Skin epidermis (tissue), 12 donors: ENCODE data around the gene FYN.
"Not testable (repeated sequence)": the region's sequence is repeated elsewhere in the genome, so short reads cannot be mapped to it uniquely, and the experiment has no call there.

Experiments
- H3K27ac ChIP-seq, 21 experiments: fragments of 200-600 bp; sonication (generic) in 11 of 21; one replicate each; pipeline ENCODE4 v1.5.0; 2020; ENCODE audit warnings: mild to moderate bottlenecking in 3 of 21, inconsistent platforms in 2 of 21, moderate library complexity in 2 of 21
- H3K4me3 ChIP-seq, 7 experiments: fragments of 200-600 bp; sonication (generic) in 2 of 7; one replicate each; pipeline ENCODE4 v1.5.0; 2020; ENCODE audit warnings: inconsistent platforms in 2 of 7, mild to moderate bottlenecking in 2 of 7, moderate library complexity in 1 of 7

Gene FYN

GRCh38 chr6:111873178-111874024, at the start of gene FYN:
Gene FYN, minus strand, starts transcription at chr6:111873452. Its CDS starts 153,401 bp downstream, at chr6:111720051.
- H3K27ac ChIP-seq = peak within 1 kb of the TSS; percentile 65 to 91 (median 84)

GRCh38 chr6:111922454-111923297, 49.4 kb upstream of the FYN start:
- H3K4me3 ChIP-seq = no peak overlapping the region
- H3K27ac ChIP-seq = no peak overlapping the region

More at GRCh38 chr6:111873178-111874024, at the start of gene FYN:
- peak within 1 kb of the TSS; percentile 55 to 87 (median 74) for H3K4me3 ChIP-seq

- H3K27ac ChIP-seq = no peak overlapping the region
Observed at GRCh38 chr6:111921103-111921502, 47.9 kb upstream of the FYN start.

GRCh38 chr6:111920578-111920977, 47.3 kb upstream of the FYN start:
- Histone ChIP-seq H3K27ac (no peak overlapping the region), H3K4me3 (no peak overlapping the region)

More at GRCh38 chr6:111921103-111921502, 47.9 kb upstream of the FYN start:
- H3K4me3 ChIP-seq = no peak overlapping the region

- Histone ChIP-seq H3K4me3 (no peak overlapping the region), H3K27ac (peak overlapping the region in 1 of 21 experiments; percentile 31)
Observed at GRCh38 chr6:111918825-111919224, 45.6 kb upstream of the FYN start.

GRCh38 chr6:111916747-111917146, 43.5 kb upstream of the FYN start:
- no peak overlapping the region for H3K27ac ChIP-seq
- H3K4me3 ChIP-seq = no peak overlapping the region

- no peak overlapping the region for H3K4me3 ChIP-seq
- no peak overlapping the region for H3K27ac ChIP-seq
Observed at GRCh38 chr6:111914617-111915016, 41.4 kb upstream of the FYN start.

GRCh38 chr6:111912904-111913303, 39.7 kb upstream of the FYN start:
- H3K27ac ChIP-seq = no peak overlapping the region
- H3K4me3 ChIP-seq = no peak overlapping the region

- Histone ChIP-seq H3K4me3 (no peak overlapping the region), H3K27ac (no peak overlapping the region)
Observed at GRCh38 chr6:111911428-111911827, 38.2 kb upstream of the FYN start.

GRCh38 chr6:111909238-111909637, 36.0 kb upstream of the FYN start:
- Histone ChIP-seq H3K4me3 (no peak overlapping the region), H3K27ac (no peak overlapping the region)

GRCh38 chr6:111908365-111908764, 35.1 kb upstream of the FYN start:
- H3K4me3 ChIP-seq, H3K27ac ChIP-seq: not testable (repeated sequence)

- Histone ChIP-seq H3K27ac (no peak overlapping the region), H3K4me3 (no peak overlapping the region)
Observed at GRCh38 chr6:111900735-111901134, 27.5 kb upstream of the FYN start.

- no peak overlapping the region for H3K4me3 ChIP-seq
- no peak overlapping the region for H3K27ac ChIP-seq
Observed at GRCh38 chr6:111899531-111899930, 26.3 kb upstream of the FYN start.

GRCh38 chr6:111898452-111898851, 25.2 kb upstream of the FYN start:
- no peak overlapping the region for H3K27ac ChIP-seq
- H3K4me3 ChIP-seq = no peak overlapping the region

GRCh38 chr6:111894951-111895350, 21.7 kb upstream of the FYN start:
- no peak overlapping the region for H3K27ac ChIP-seq
- H3K4me3 ChIP-seq = no peak overlapping the region

GRCh38 chr6:111894272-111894671, 21.0 kb upstream of the FYN start:
- Histone ChIP-seq H3K27ac (no peak overlapping the region), H3K4me3 (no peak overlapping the region)

- Histone ChIP-seq H3K4me3 (no peak overlapping the region), H3K27ac (no peak overlapping the region)
Observed at GRCh38 chr6:111892431-111892830, 19.2 kb upstream of the FYN start.

- no peak overlapping the region for H3K4me3 ChIP-seq
Observed at GRCh38 chr6:111890988-111891387, 17.7 kb upstream of the FYN start.

GRCh38 chr6:111888928-111889695, 15.9 kb upstream of the FYN start:
- no peak overlapping the region for H3K27ac ChIP-seq
- H3K4me3 ChIP-seq = peak overlapping the region in 1 of 7 experiments; percentile 15

More at GRCh38 chr6:111890988-111891387, 17.7 kb upstream of the FYN start:
- H3K27ac ChIP-seq = no peak overlapping the region

GRCh38 chr6:111886793-111887192, 13.5 kb upstream of the FYN start:
- not testable (repeated sequence) for H3K27ac ChIP-seq, H3K4me3 ChIP-seq
